Neural progenitor cell (in vitro differentiated cells): ENCODE data around the gene BBS12. TPM values are rescaled to one million over a fixed set of nuclear protein-coding genes. Genes with fewer than 3 reads are reported as not detected.
A peak's percentile ranks its signal among the peaks of the same experiment; 100 is the strongest.

ENCODE experiments used
- DNase-seq: peaks from one replicate; pipeline ENCODE4 v3.0.0-alpha.2; 2016; ENCODE audit warnings: low spot score
- H2AFZ ChIP-seq: fragments of 200-600 bp; sonication (generic); replicated peaks from 2 replicates; pipeline ENCODE4 v1.6.1; 2016; ENCODE audit warnings: antibody characterized with exemption
- H3F3A ChIP-seq: fragments of 200-600 bp; sonication (generic); 2 replicates; pipeline ENCODE4 v1.6.1; 2016; ENCODE audit warnings: antibody characterized with exemption, low read depth
- H3K27ac ChIP-seq: fragments of 200-600 bp; sonication (generic); 2 replicates; pipeline ENCODE4 v1.5.1; 2016; ENCODE audit warnings: mild to moderate bottlenecking
- H3K27me3 ChIP-seq: fragments of 200-600 bp; sonication (generic); 2 replicates; pipeline ENCODE4 v1.6.1; 2016; ENCODE audit warnings: mild to moderate bottlenecking, moderate library complexity
- H3K36me3 ChIP-seq: fragments of 200-600 bp; sonication (generic); 2 replicates; pipeline ENCODE4 v1.5.1; 2016
- H3K4me1 ChIP-seq: fragments of 200-600 bp; sonication (generic); 2 replicates; pipeline ENCODE4 v1.6.1; 2016; ENCODE audit warnings: mixed run types
- H3K4me2 ChIP-seq: fragments of 200-600 bp; sonication (generic); 2 replicates; pipeline ENCODE4 v1.6.1; 2016
- H3K4me3 ChIP-seq: fragments of 200-600 bp; sonication (generic); 2 replicates; pipeline ENCODE4 v1.5.1; 2016
- H3K79me2 ChIP-seq: fragments of 200-600 bp; sonication (generic); 2 replicates; pipeline ENCODE4 v1.6.1; 2016; ENCODE audit warnings: low read depth
- H3K9ac ChIP-seq: fragments of 200-600 bp; sonication (generic); 2 replicates; pipeline ENCODE4 v1.6.1; 2016
- H3K9me3 ChIP-seq: fragments of 200-600 bp; sonication (generic); 2 replicates; pipeline ENCODE4 v1.5.1; 2016; ENCODE audit warnings: low read depth
- H4K20me1 ChIP-seq: fragments of 200-600 bp; sonication (generic); 2 replicates; pipeline ENCODE4 v1.6.1; 2016; ENCODE audit warnings: low read depth
- H3K27ac Mint-ChIP-seq: 3 replicates; pipeline ENCODE4 v1.8.0; 2021; ENCODE audit warnings: mixed read lengths
- H3K27me3 Mint-ChIP-seq: 2 replicates; pipeline ENCODE4 v1.8.0; 2022; ENCODE audit warnings: low read depth, mild to moderate bottlenecking, inconsistent platforms, moderate library complexity, mixed read lengths; ENCODE audit not compliant: insufficient read depth
- H3K36me3 Mint-ChIP-seq: 3 replicates; pipeline ENCODE4 v1.8.0; 2021; ENCODE audit warnings: mixed read lengths
- H3K4me1 Mint-ChIP-seq: 3 replicates; pipeline ENCODE4 v1.8.0; 2021; ENCODE audit warnings: mixed read lengths
- H3K4me3 Mint-ChIP-seq: 3 replicates; pipeline ENCODE4 v1.8.0; 2021; ENCODE audit warnings: mild to moderate bottlenecking, moderate library complexity, mixed read lengths
- H3K9me3 Mint-ChIP-seq: 3 replicates; pipeline ENCODE4 v1.8.0; 2020; ENCODE audit warnings: mixed read lengths
- CTCF ChIP-seq: fragments of 200-600 bp; sonication (generic); IDR thresholded peaks from 2 replicates; pipeline ENCODE4 v1.5.1; 2017; ENCODE audit warnings: antibody characterized with exemption, mild to moderate bottlenecking
- EZH2 ChIP-seq: fragments of 200-600 bp; sonication (generic); IDR thresholded peaks from 2 replicates; pipeline ENCODE4 v1.6.1; 2017; ENCODE audit warnings: antibody characterized with exemption, mild to moderate bottlenecking, moderate library complexity
- EZH2phosphoT487 ChIP-seq: fragments of 200-600 bp; sonication (generic); IDR thresholded peaks from 2 replicates; pipeline ENCODE4 v1.6.1; 2017; ENCODE audit warnings: antibody characterized with exemption
- total RNA-seq: library from RNA; depleted of rRNA; stranded (reverse); fragments of >200 nt; gene quantifications from 2 replicates; pipeline ENCODE4 v1.2.3, GENCODE V29; 2015; ENCODE audit warnings: low replicate concordance

BBS12 gene
- total RNA-seq, result 5.9 and 7.7 TPM in 2 replicates

- H3K27ac ChIP-seq, result peak within 1 kb of the TSS; percentile 72
- Mint-ChIP-seq H3K4me1 (peaks cover 17% of the 10 kb centered on the region), H3K4me3 (peak within 1 kb of the TSS; percentile 98), H3K9me3 (peaks cover 7% of the 10 kb centered on the region), H3K27ac (peak within 1 kb of the TSS; percentile 97), H3K27me3 (peaks cover 7% of the 10 kb centered on the region), H3K36me3 (peaks cover 7% of the 10 kb centered on the region)
- H3F3A ChIP-seq, result peaks cover 23% of the 10 kb centered on the region
- no peaks in the 10 kb centered on the region for H4K20me1 ChIP-seq
- no peaks in the 10 kb centered on the region for H3K9me3 ChIP-seq
- H3K9ac ChIP-seq, result peak within 1 kb of the TSS; percentile 36
- H2AFZ ChIP-seq, result peak within 1 kb of the TSS; percentile 91
- H3K36me3 ChIP-seq, result peaks cover 2% of the 10 kb centered on the region
- no peaks in the 10 kb centered on the region for H3K27me3 ChIP-seq
- DNase-seq, result peak; percentile 100
- TF ChIP-seq CTCF, result peak; percentile 43
- no peak for TF ChIP-seq EZH2phosphoT487
- peak; percentile 17 for TF ChIP-seq EZH2
- H3K79me2 ChIP-seq, result peaks cover 13% of the 10 kb centered on the region
- H3K4me3 ChIP-seq, result peak within 1 kb of the TSS; percentile 68
- H3K4me1 ChIP-seq, result peaks cover 14% of the 10 kb centered on the region
- H3K4me2 ChIP-seq, result peak within 1 kb of the TSS; percentile 86
Measured at GRCh38 chr4:122732329-122733026, at the start of gene BBS12. BBS12 (plus strand) TSS chr4:122732704; CDS start chr4:122741893, 9,189 bp downstream.

GRCh38 chr4:122686691-122687090 lies 45.8 kb upstream of the BBS12 start:
- H3K4me1 Mint-ChIP-seq, result peaks cover 8% of the 10 kb centered on the region
- no peak overlapping the region for H3K27ac ChIP-seq
- no peaks in the 10 kb centered on the region for H3K27me3 Mint-ChIP-seq
- no peaks in the 10 kb centered on the region for H3K4me1 ChIP-seq
- H3K36me3 ChIP-seq, result no peaks in the 10 kb centered on the region
- no peak overlapping the region for H2AFZ ChIP-seq
- no peak overlapping the region for H3K4me2 ChIP-seq
- no peaks in the 10 kb centered on the region for H3K79me2 ChIP-seq
- no peaks in the 10 kb centered on the region for H3K9me3 ChIP-seq
- H3K9ac ChIP-seq, result no peak overlapping the region
- no peak overlapping the region for H3K4me3 ChIP-seq
- no peak overlapping the region for H3K27ac Mint-ChIP-seq
- H3K4me3 Mint-ChIP-seq, result no peak overlapping the region
- H3K9me3 Mint-ChIP-seq, result peaks cover 4% of the 10 kb centered on the region
- DNase-seq, result no peak
- H3K36me3 Mint-ChIP-seq, result peaks cover 2% of the 10 kb centered on the region
- no peaks in the 10 kb centered on the region for H3K27me3 ChIP-seq
- TF ChIP-seq EZH2 (no peak), EZH2phosphoT487 (no peak), CTCF (no peak)
- no peaks in the 10 kb centered on the region for H4K20me1 ChIP-seq
- H3F3A ChIP-seq, result no peaks in the 10 kb centered on the region

- Histone ChIP-seq H3F3A (no peaks in the 10 kb centered on the region), H3K79me2 (no peaks in the 10 kb centered on the region), H3K4me1 (no peaks in the 10 kb centered on the region), H3K9me3 (no peaks in the 10 kb centered on the region), H3K4me2 (no peak overlapping the region), H3K27me3 (no peaks in the 10 kb centered on the region), H3K4me3 (no peak overlapping the region), H3K27ac (no peak overlapping the region), H3K36me3 (no peaks in the 10 kb centered on the region), H3K9ac (no peak overlapping the region), H4K20me1 (no peaks in the 10 kb centered on the region), H2AFZ (no peak overlapping the region)
- TF ChIP-seq CTCF (no peak), EZH2phosphoT487 (no peak), EZH2 (no peak)
- H3K36me3 Mint-ChIP-seq, result no peaks in the 10 kb centered on the region
- H3K27me3 Mint-ChIP-seq, result no peaks in the 10 kb centered on the region
- no peak overlapping the region for H3K4me3 Mint-ChIP-seq
- no peak for DNase-seq
- peaks cover 8% of the 10 kb centered on the region for H3K4me1 Mint-ChIP-seq
- H3K9me3 Mint-ChIP-seq, result no peaks in the 10 kb centered on the region
- H3K27ac Mint-ChIP-seq, result no peak overlapping the region
Measured at GRCh38 chr4:122687531-122688061, 44.9 kb upstream of the BBS12 start.
